Brain pericyte (primary cell): ENCODE results near the gene CSAG3.
"Not testable (repeated sequence)": the region's sequence is repeated elsewhere in the genome, so short reads cannot be mapped to it uniquely, and the experiment has no call there.

Source experiments
- DNase-seq: peaks from one replicate; pipeline ENCODE4 v3.0.0-alpha.2; 2012; ENCODE audit warnings: low read depth, low spot score

CSAG3 gene

GRCh38 chrX:152758918-152759317 lies at the start of gene CSAG3:
Gene CSAG3, plus strand, starts transcription at chrX:152759218.
- DNase-seq: not testable (repeated sequence)

GRCh38 chrX:152713195-152713594 lies 45.8 kb upstream of the CSAG3 start:
- not testable (repeated sequence) for DNase-seq

DNA sequence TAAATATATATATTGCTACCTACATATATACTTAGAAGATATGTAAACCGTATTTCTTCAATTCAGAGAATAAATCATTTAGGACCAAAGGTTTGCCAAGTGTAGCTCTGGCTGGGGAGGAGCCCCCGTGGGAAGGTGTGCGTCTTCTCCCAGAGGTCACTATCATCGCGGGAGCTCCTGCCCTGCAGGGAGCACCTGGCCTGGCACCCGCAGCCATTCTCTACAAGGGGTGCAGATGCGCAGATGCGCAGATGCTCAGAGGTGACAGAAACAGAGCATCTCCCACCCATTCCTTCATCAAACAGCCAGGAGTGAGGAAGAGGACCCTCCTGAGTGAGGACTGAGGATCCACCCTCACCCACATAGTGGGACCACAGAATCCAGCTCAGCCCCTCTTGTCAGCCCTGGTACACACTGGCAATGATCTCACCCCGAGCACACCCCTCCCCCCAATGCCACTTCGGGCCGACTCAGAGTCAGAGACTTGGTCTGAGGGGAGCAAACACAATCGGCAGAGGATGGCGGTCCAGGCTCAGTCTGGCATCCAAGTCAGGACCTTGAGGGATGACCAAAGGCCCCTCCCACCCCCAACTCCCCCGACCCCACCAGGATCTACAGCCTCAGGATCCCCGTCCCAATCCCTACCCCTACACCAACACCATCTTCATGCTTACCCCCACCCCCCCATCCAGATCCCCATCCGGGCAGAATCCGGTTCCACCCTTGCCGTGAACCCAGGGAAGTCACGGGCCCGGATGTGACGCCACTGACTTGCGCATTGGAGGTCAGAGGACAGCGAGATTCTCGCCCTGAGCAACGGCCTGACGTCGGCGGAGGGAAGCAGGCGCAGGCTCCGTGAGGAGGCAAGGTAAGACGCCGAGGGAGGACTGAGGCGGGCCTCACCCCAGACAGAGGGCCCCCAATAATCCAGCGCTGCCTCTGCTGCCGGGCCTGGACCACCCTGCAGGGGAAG lies 44.9 kb upstream of the CSAG3 start, which contains the start of gene MAGEA2B:
Gene MAGEA2B (plus strand): TSS at position 814 of the 973 bp plus-strand sequence. CDS start 2,479 bp downstream, outside the sequence.
- not testable (repeated sequence) for DNase-seq

GRCh38 chrX:152725409-152725808 lies 33.6 kb upstream of the CSAG3 start:
- DNase-seq: no peak

- no peak for DNase-seq
These were observed 25.6 kb upstream of the CSAG3 start, which contains the start of the genes CSAG1 and MAGEA12 for GRCh38 chrX:152733261-152733975. Gene CSAG1, minus strand, starts transcription at chrX:152733721. Its CDS starts 1,261 bp downstream, at chrX:152732460. Gene MAGEA12, plus strand, starts transcription at chrX:152733757. Its CDS starts 2,405 bp downstream, at chrX:152736162.

DNA sequence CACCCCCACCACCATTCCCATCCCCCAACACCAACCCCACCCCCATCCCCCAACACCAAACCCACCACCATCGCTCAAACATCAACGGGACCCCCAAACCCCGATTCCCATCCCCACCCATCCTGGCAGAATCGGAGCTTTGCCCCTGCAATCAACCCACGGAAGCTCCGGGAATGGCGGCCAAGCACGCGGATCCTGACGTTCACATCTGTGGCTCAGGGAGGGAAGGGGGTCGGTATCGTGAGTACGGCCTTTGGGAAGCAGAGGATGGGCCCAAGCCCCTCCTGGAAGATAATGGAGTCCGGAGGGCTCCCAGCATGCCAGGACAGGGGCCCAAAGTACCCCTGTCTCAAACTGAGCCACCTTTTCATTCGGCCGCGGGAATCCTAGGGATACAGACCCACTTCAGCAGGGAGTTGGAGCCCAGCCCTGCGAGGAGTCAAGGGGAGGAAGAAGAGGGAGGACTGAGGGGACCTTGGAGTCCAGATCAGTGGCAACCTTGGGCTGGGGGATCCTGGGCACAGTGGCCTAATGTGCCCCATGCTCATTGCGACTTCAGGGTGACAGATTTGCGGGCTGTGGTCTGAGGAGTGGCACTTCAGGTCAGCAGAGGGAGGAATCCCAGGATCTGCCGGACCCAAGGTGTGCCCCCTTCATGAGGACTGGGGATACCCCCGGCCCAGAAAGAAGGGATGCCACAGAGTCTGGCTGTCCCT lies 24.7 kb upstream of the CSAG3 start:
- not testable (repeated sequence) for DNase-seq

DNA sequence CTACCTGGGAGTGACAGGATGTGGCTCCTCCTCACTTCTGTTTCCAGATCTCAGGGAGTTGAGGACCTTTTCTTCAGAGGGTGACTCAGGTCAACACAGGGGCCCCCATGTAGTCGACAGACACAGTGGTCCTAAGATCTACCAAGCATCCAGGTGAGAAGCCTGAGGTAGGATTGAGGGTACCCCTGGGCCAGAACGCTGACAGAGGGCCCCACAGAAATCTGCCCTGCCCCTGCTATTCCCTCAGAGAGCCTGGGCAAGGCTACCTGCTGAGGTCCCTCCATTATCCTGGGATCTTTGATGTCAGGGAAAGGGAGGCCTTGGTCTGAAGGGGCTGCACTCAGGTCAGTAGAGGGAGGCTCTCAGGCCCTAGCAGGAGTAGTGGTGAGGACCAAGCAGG lies 23.9 kb upstream of the CSAG3 start:
- no peak for DNase-seq

DNA sequence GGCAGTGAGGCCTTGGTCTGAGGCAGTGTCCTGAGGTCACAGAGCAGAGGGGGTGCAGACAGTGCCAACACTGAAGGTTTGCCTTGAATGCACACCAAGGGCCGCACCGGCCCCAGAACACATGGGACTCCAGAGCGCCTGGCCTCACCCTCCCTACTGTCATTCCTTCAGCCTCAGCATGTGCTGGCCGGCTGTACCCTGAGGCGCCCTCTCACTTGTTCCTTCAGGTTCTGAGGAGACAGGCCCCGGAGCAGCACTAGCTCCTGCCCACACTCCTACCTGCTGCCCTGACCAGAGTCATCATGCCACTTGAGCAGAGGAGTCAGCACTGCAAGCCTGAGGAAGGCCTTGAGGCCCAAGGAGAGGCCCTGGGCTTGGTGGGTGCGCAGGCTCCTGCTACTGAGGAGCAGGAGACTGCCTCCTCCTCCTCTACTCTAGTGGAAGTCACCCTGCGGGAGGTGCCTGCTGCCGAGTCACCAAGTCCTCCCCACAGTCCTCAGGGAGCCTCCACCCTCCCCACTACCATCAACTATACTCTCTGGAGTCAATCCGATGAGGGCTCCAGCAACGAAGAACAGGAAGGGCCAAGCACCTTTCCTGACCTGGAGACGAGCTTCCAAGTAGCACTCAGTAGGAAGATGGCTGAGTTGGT lies 23.0 kb upstream of the CSAG3 start:
- DNase-seq: no peak

- DNase-seq: not testable (repeated sequence)
These were observed 22.5 kb upstream of the CSAG3 start for GRCh38 chrX:152736528-152736927.

GRCh38 chrX:152738560-152738959 lies 20.5 kb upstream of the CSAG3 start:
- DNase-seq: no peak

DNA sequence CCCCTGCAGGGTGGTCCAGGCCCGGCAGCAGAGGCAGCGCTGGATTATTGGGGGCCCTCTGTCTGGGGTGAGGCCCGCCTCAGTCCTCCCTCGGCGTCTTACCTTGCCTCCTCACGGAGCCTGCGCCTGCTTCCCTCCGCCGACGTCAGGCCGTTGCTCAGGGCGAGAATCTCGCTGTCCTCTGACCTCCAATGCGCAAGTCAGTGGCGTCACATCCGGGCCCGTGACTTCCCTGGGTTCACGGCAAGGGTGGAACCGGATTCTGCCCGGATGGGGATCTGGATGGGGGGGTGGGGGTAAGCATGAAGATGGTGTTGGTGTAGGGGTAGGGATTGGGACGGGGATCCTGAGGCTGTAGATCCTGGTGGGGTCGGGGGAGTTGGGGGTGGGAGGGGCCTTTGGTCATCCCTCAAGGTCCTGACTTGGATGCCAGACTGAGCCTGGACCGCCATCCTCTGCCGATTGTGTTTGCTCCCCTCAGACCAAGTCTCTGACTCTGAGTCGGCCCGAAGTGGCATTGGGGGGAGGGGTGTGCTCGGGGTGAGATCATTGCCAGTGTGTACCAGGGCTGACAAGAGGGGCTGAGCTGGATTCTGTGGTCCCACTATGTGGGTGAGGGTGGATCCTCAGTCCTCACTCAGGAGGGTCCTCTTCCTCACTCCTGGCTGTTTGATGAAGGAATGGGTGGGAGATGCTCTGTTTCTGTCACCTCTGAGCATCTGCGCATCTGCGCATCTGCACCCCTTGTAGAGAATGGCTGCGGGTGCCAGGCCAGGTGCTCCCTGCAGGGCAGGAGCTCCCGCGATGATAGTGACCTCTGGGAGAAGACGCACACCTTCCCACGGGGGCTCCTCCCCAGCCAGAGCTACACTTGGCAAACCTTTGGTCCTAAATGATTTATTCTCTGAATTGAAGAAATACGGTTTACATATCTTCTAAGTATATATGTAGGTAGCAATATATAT lies 5.0 kb upstream of the CSAG3 start, which contains the start of gene MAGEA2:
Gene MAGEA2 (minus strand): TSS at position 157 of the 965 bp plus-strand sequence. CDS start 2,479 bp downstream, outside the sequence.
- DNase-seq: not testable (repeated sequence)

DNA sequence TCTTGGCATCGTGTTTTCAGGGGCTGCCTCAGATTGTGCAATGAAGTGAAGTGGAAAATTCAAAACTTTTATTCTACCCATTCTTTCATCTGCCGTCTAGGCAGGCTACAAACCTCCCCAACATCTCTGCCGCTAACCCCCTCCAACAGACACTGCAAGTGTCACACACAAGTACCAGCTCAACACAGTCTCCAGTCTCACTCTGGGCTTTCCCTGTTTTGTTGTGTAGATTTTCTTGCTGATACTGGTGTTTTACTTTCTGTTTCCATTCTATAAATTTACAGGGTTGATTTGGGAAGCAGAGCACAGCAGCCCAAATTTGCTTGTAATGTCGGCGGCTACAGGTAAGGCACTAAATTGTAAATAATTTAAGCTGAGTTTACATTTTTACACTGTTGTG lies 4.1 kb upstream of the CSAG3 start:
- DNase-seq: not testable (repeated sequence)

DNA sequence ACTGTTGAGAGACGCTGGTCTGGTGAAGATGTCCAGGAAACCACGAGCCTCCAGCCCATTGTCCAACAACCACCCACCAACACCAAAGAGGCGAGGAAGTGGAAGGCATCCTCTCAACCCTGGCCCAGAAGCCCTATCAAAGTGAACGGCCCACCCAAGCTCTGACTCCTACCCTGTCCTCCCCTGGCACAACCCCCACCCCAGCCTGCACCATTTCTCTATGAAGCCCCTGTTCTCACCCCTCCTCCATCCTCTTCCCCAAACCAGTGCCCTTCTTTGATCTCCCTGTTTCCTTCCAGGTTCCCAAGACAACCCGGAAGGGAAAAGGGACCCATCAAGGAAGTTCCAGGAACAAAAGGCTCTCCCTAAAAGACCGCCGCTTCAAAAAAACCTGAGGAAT lies 526 bp downstream of the CSAG3 start:
- DNase-seq: not testable (repeated sequence)

DNA sequence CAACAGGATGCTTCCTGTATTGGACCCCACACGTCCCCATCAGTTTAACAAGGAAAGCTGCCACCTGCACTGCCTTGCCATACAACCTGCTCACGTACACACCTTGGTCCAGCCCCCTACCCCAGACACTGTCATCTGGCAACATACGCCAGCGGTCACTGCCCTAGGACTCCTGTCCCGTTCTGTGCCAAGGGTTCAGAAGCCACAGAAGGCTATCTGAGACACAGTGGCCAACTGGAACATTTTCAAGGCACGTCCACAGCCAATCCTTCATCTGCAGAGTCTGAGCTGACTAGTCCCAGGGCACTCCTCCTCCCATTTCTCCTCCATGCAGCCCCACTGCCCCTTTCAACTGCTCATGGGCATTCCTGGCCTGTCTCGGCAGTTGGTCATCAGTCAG lies 2.6 kb downstream of the CSAG3 start:
- not testable (repeated sequence) for DNase-seq

GRCh38 chrX:152766562-152766961 lies 7.5 kb downstream of the CSAG3 start:
- not testable (repeated sequence) for DNase-seq

- not testable (repeated sequence) for DNase-seq
These were observed 10.7 kb downstream of the CSAG3 start, which contains the start of gene MAGEA6 for GRCh38 chrX:152769549-152770289. Gene MAGEA6, minus strand, starts transcription at chrX:152769689. Its CDS starts 2,039 bp downstream, at chrX:152767650.

DNA sequence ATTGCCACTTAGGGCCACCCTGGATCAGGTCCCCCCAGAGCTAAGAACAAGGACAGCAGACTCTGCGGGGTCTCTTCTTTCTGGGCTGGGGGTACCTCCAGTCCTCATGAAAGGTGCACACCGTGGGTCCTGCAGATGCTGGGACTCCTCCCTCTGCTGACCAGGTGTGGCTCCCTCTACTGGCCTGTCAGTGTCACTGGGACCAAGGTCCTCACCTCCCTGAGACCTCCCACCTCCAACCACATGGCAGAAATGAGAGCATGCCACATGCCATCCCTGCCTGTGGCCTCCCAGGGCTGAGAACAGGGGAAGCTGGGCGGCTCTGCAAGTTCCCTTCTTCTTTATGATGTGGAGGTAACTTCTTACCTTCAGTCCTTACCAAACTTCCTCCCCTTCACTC lies 28.0 kb downstream of the CSAG3 start:
- not testable (repeated sequence) for DNase-seq

DNA sequence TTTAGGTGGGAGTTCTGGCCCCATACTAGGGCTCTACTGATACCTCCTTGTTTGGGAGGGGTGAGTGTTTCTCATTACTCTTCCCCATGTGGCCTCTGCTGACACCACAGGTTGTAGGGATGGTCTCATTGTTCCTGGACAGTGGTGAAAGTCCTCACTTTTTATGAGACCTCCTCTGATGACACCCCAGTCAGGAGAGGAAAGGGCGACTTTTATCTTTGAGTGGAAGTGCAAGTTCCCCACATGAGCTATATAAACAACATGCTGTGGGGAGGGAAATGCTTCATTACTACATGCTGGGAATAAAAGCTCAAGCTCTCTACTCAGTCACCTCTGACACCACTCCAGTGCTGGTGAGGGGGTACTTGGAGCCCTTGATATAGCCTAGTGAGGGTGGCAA lies 39.9 kb downstream of the CSAG3 start:
- DNase-seq: no peak

GRCh38 chrX:152806035-152806434 lies 47.0 kb downstream of the CSAG3 start:
- DNase-seq: no peak
